NOMO-1 treated with DMSO at 0.1 percent for 48 hours (cell line): ENCODE measurements around the gene PHEX.
"Not testable (repeated sequence)": the region's sequence is repeated elsewhere in the genome, so short reads cannot be mapped to it uniquely, and the experiment has no call there.

Experiments used
- DNase-seq: peaks from one replicate; lab custom pipeline; 2025; ENCODE audit not compliant: unreplicated experiment; lab: John Stamatoyannopoulos, UW

PHEX gene

DNA sequence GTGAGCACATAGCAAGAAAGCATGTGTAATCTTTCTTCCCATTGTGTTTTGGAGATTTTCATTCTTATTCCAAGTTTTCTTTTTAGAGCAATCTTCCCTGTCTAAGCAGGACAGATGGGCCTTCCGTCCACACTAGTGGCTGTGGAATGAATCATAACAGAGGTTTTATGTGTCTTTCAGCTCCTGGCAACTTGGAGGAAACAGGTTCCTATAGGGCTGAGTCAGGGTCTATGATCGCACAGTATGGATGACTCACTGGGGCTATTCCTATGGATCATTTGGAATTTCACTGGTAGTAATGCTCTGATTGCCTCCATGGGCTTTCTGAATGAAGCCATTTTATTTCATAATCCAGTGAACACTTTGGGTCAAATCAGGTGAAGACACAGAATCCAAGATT is 188.8 kb downstream of the PHEX start:
- DNase-seq, result no peak

DNA sequence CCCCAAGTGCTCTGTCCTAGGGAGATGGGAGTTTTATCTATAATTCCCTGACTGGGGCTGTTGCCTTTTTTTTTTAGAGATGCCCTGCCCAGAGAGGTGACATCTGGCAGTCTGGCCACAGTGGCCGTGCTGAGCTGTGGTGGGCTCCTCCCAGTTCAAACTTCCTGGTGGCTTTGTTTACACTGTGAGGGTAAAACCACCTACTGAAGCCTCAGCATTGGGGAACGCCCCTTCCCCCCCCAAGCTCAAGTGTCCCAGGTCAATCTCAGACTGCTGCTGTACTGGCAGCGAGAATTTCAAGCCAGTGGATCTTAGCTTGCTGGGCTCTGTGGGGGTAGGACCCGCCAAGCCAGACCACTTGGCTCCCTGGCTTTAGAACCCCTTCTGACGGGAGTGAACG is 202.3 kb downstream of the PHEX start:
- no peak for DNase-seq

DNA sequence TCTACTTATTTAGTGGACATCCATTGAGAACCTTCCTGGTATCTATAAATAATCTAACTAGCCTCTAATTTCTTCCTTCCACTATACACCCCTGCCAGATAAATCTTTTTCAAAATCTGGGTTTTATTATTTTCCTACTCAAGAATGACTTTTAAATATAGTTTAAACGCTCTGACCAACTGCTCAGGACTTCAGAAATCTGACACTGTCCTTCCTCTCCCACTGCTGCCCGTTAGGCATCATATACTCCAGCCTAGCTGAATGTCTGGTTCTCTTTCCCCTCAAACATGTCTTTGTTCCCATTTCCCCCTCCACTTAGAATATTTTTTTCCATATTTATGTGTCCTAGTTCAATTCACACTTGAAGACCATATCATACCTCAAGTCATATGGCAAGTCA is 205.4 kb downstream of the PHEX start:
- DNase-seq, result no peak

- no peak for DNase-seq
Observed at GRCh38 chrX:22246620-22247019, 214.5 kb downstream of the PHEX start.

DNA sequence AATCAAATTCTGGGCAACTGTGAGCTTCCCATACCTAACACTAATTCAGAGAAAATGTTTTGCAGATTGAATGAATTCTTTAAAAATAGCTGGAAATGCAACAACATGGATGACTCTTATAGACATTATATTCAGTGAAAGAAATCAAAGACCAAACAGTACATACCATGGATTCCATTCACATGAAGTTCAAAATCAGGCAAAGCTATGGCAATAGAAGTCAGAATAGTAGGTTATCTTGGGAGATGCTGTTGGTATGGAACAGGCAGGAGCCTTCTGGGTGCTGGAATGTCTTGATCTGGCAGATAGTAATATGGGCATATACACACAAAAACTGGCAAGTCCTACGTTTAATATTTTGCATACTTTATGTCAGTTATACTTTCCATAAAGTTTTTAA is 215.0 kb downstream of the PHEX start:
- DNase-seq, result no peak

- DNase-seq, result no peak
Observed at GRCh38 chrX:22248401-22248800, 216.3 kb downstream of the PHEX start.

- DNase-seq, result no peak
Observed at GRCh38 chrX:22249371-22249770, 217.2 kb downstream of the PHEX start.

- DNase-seq, result no peak
Observed at GRCh38 chrX:22268706-22269105, 236.6 kb downstream of the PHEX start.

GRCh38 chrX:22272613-22273012 is 240.5 kb downstream of the PHEX start, which contains the start of gene CBLL2:
TSS of gene CBLL2 (plus strand) at chrX:22272913. CDS start at chrX:22272992, 79 bp downstream.
- DNase-seq, result no peak

GRCh38 chrX:22273714-22274317 is 241.7 kb downstream of the PHEX start:
- no peak for DNase-seq

- DNase-seq, result no peak
Observed at GRCh38 chrX:22276781-22277180, 244.7 kb downstream of the PHEX start.

- DNase-seq, result no peak
Observed at GRCh38 chrX:22278375-22278774, 246.2 kb downstream of the PHEX start.

- DNase-seq, result not testable (repeated sequence)
Observed at GRCh38 chrX:22289209-22289608, 257.1 kb downstream of the PHEX start.

DNA sequence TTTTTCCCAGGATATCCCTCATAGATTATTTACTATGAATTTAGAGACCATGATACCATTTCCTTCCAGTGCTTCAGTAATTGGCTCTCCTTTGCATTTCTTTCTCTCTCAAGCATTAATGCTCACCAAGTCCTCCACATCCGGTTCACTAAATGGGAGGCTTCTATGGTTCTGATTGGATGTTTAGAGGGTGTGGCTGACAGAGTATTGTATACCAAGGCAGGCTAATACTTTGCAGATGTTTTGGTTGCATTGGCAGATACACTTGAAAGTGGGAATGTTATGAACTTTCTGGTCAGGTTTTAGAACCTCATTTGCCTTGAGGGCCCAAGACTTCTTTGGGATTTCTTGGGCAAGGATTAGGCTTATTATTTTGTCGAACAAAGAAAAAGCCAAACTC is 264.7 kb downstream of the PHEX start:
- no peak for DNase-seq

DNA sequence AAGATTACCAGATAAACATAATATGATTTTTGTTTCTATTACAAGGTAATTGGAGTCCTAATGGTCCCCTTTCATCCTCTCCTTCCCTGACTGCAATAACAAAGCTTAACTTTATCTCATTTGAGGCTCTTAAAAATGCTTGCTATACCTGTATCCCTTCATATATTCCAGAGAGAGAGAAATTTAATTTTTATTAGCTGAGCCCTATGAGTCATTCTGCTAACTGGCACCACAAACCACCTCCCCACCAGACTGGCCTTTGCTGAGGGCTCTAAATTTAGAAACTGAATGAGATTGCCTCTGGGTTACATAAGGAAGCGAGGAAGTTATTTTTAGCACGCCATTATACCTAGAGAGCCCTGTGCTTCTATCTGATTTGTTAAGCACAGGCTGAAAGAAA is 268.0 kb downstream of the PHEX start:
- peak; percentile 77 for DNase-seq
